HEK293 (cell line): ENCODE data around the gene SEMA3D.

ENCODE experiments used
- BCL11A ChIP-seq: fragments of 450-650 bp; formaldehyde crosslinking; IDR thresholded peaks from 2 replicates; pipeline ENCODE4 v1.5.1; 2016; ENCODE audit warnings: low read depth, missing biosample characterization, missing genetic modification characterization
- MYNN ChIP-seq: fragments of 450-650 bp; formaldehyde crosslinking; IDR thresholded peaks from 2 replicates; pipeline ENCODE4 v1.5.1; 2016; ENCODE audit warnings: missing biosample characterization, missing genetic modification characterization, borderline replicate concordance
- SALL2 ChIP-seq: fragments of 450-650 bp; formaldehyde crosslinking; IDR thresholded peaks from 2 replicates; pipeline ENCODE4 v1.5.0; 2017; ENCODE audit warnings: missing biosample characterization, mild to moderate bottlenecking, missing genetic modification characterization, borderline replicate concordance
- ZNF146 ChIP-seq: fragments of 450-650 bp; formaldehyde crosslinking; IDR thresholded peaks from 2 replicates; pipeline ENCODE4 v1.5.1; 2016; ENCODE audit warnings: missing biosample characterization, missing genetic modification characterization
- ZNF350 ChIP-seq: fragments of 450-650 bp; formaldehyde crosslinking; IDR thresholded peaks from 2 replicates; pipeline ENCODE4 v1.5.0; 2017; ENCODE audit warnings: missing biosample characterization, mild to moderate bottlenecking, missing genetic modification characterization
- ZNF391 ChIP-seq: fragments of 450-650 bp; formaldehyde crosslinking; IDR thresholded peaks from 2 replicates; pipeline ENCODE4 v1.5.1; 2016; ENCODE audit warnings: low read depth, missing biosample characterization, missing genetic modification characterization, borderline replicate concordance
- ZNF48 ChIP-seq: fragments of 450-650 bp; formaldehyde crosslinking; IDR thresholded peaks from 2 replicates; pipeline ENCODE4 v1.5.1; 2016; ENCODE audit warnings: missing biosample characterization, missing genetic modification characterization
- TF ChIP-seq, protein P1 (sequence below): fragments of 450-650 bp; IDR thresholded peaks from 2 replicates; pipeline ENCODE4 v1.5.1; 2018; ENCODE audit warnings: missing biosample characterization, missing genetic modification characterization
- TF ChIP-seq, protein P2 (sequence below): fragments of 450-650 bp; formaldehyde crosslinking; IDR thresholded peaks from 2 replicates; pipeline ENCODE4 v1.5.1; 2016; ENCODE audit warnings: missing biosample characterization, missing genetic modification characterization
- TF ChIP-seq, protein P3 (sequence below): fragments of 450-650 bp; formaldehyde crosslinking; IDR thresholded peaks from 2 replicates; pipeline ENCODE4 v1.5.1; 2016; ENCODE audit warnings: missing biosample characterization, missing genetic modification characterization
- TF ChIP-seq, protein P4 (sequence below): fragments of 450-650 bp; formaldehyde crosslinking; IDR thresholded peaks from 2 replicates; pipeline ENCODE4 v1.5.1; 2017; ENCODE audit warnings: missing biosample characterization, missing genetic modification characterization
- TF ChIP-seq, protein P5 (sequence below): fragments of 450-650 bp; formaldehyde crosslinking; IDR thresholded peaks from 2 replicates; pipeline ENCODE4 v1.5.1; 2017; ENCODE audit warnings: missing biosample characterization, missing genetic modification characterization

DNA sequence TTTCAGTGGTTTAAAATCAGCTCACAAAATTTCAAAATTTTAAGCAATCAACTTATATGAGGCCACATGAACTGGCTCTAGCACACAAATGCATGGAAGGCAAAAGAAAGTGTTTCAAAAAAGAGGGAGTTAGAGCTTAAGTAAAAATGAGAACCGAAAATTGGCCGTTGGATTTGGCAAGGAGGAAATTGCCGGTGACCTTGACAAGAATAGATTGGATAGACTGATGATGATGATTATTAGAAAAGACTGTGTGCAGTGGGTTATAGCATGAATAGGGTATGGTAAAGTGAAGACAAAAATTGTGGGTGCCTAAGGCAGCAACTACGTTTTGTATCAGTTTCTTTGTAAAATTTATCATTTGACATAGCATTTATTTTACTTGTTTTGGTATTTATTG, 175.7 kb downstream of the SEMA3D start:
- TF ChIP-seq, protein P1, sequence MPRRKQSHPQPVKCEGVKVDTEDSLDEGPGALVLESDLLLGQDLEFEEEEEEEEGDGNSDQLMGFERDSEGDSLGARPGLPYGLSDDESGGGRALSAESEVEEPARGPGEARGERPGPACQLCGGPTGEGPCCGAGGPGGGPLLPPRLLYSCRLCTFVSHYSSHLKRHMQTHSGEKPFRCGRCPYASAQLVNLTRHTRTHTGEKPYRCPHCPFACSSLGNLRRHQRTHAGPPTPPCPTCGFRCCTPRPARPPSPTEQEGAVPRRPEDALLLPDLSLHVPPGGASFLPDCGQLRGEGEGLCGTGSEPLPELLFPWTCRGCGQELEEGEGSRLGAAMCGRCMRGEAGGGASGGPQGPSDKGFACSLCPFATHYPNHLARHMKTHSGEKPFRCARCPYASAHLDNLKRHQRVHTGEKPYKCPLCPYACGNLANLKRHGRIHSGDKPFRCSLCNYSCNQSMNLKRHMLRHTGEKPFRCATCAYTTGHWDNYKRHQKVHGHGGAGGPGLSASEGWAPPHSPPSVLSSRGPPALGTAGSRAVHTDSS (tag by site-specific recombination) = no peak
- TF ChIP-seq, protein P2, sequence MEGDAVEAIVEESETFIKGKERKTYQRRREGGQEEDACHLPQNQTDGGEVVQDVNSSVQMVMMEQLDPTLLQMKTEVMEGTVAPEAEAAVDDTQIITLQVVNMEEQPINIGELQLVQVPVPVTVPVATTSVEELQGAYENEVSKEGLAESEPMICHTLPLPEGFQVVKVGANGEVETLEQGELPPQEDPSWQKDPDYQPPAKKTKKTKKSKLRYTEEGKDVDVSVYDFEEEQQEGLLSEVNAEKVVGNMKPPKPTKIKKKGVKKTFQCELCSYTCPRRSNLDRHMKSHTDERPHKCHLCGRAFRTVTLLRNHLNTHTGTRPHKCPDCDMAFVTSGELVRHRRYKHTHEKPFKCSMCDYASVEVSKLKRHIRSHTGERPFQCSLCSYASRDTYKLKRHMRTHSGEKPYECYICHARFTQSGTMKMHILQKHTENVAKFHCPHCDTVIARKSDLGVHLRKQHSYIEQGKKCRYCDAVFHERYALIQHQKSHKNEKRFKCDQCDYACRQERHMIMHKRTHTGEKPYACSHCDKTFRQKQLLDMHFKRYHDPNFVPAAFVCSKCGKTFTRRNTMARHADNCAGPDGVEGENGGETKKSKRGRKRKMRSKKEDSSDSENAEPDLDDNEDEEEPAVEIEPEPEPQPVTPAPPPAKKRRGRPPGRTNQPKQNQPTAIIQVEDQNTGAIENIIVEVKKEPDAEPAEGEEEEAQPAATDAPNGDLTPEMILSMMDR (tag by site-specific recombination) = no peak
- TF ChIP-seq, protein P3, sequence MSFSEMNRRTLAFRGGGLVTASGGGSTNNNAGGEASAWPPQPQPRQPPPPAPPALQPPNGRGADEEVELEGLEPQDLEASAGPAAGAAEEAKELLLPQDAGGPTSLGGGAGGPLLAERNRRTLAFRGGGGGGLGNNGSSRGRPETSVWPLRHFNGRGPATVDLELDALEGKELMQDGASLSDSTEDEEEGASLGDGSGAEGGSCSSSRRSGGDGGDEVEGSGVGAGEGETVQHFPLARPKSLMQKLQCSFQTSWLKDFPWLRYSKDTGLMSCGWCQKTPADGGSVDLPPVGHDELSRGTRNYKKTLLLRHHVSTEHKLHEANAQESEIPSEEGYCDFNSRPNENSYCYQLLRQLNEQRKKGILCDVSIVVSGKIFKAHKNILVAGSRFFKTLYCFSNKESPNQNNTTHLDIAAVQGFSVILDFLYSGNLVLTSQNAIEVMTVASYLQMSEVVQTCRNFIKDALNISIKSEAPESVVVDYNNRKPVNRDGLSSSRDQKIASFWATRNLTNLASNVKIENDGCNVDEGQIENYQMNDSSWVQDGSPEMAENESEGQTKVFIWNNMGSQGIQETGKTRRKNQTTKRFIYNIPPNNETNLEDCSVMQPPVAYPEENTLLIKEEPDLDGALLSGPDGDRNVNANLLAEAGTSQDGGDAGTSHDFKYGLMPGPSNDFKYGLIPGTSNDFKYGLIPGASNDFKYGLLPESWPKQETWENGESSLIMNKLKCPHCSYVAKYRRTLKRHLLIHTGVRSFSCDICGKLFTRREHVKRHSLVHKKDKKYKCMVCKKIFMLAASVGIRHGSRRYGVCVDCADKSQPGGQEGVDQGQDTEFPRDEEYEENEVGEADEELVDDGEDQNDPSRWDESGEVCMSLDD = no peak
- TF ChIP-seq, protein P4, sequence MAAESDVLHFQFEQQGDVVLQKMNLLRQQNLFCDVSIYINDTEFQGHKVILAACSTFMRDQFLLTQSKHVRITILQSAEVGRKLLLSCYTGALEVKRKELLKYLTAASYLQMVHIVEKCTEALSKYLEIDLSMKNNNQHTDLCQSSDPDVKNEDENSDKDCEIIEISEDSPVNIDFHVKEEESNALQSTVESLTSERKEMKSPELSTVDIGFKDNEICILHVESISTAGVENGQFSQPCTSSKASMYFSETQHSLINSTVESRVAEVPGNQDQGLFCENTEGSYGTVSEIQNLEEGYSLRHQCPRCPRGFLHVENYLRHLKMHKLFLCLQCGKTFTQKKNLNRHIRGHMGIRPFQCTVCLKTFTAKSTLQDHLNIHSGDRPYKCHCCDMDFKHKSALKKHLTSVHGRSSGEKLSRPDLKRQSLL (tag by site-specific recombination) = no peak
- TF ChIP-seq ZNF48 (tag by site-specific recombination) (no peak), BCL11A (no peak), ZNF391 (tag by site-specific recombination) (no peak), MYNN (tag by site-specific recombination) (no peak), ZNF146 (tag by site-specific recombination) (no peak), ZNF350 (tag by site-specific recombination) (no peak), SALL2 (tag by site-specific recombination) (no peak)
- TF ChIP-seq, protein P5, sequence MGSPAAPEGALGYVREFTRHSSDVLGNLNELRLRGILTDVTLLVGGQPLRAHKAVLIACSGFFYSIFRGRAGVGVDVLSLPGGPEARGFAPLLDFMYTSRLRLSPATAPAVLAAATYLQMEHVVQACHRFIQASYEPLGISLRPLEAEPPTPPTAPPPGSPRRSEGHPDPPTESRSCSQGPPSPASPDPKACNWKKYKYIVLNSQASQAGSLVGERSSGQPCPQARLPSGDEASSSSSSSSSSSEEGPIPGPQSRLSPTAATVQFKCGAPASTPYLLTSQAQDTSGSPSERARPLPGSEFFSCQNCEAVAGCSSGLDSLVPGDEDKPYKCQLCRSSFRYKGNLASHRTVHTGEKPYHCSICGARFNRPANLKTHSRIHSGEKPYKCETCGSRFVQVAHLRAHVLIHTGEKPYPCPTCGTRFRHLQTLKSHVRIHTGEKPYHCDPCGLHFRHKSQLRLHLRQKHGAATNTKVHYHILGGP (tag by site-specific recombination) = no peak
